NCI-H2196 (cell line): Measurements from ENCODE around the gene MSI2.
A peak's percentile ranks its signal among the peaks of the same experiment; 100 is the strongest.

Source experiments
- DNase-seq: peaks from one replicate; lab custom pipeline; 2025; ENCODE audit not compliant: unreplicated experiment; lab: John Stamatoyannopoulos, UW

Gene MSI2

DNA sequence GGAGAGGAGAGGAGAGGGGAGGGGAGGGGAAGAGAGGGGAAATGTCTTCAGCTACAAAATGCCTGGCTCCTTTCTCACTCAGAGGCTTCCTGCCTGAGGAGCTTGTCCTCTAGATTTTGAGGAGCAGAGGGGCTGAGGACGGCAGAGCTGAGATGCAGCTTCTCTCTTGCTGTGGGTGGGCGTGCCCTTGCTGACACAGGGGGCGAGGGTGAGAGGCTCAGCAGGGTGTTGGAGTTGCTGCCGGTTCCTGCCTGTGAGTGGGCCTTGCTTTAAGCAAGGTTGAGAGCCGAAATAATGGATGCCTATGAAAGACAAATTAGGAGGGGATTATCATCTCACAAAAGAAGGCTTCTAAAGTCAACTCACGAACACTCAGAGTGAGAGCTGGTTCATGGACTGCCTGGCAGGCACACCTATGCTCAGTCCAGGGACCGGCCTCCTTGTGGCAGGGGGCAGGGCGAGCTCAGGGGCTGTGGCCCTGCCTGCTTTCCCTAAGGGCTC, 215.6 kb downstream of the MSI2 start:
- DNase-seq, result no peak

DNA sequence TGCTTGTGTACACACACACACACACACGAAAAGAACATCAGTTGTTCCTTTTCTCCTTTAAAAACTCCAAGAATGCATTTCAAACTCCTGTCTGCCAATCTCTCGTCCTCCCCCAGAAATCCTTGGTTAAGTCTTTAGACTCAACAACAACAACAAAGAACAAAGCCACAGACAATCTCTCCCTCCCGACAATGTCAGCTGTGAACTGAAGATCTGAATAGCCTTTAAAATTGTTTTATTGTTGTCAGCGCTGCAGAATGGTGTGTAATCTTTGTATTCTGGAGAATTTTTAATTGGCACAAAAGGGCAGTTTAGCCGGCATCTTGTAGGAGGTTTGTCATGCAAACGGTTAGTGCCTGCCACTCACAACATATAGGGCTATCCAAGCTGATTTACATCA, 219.5 kb downstream of the MSI2 start:
- DNase-seq, result no peak

DNA sequence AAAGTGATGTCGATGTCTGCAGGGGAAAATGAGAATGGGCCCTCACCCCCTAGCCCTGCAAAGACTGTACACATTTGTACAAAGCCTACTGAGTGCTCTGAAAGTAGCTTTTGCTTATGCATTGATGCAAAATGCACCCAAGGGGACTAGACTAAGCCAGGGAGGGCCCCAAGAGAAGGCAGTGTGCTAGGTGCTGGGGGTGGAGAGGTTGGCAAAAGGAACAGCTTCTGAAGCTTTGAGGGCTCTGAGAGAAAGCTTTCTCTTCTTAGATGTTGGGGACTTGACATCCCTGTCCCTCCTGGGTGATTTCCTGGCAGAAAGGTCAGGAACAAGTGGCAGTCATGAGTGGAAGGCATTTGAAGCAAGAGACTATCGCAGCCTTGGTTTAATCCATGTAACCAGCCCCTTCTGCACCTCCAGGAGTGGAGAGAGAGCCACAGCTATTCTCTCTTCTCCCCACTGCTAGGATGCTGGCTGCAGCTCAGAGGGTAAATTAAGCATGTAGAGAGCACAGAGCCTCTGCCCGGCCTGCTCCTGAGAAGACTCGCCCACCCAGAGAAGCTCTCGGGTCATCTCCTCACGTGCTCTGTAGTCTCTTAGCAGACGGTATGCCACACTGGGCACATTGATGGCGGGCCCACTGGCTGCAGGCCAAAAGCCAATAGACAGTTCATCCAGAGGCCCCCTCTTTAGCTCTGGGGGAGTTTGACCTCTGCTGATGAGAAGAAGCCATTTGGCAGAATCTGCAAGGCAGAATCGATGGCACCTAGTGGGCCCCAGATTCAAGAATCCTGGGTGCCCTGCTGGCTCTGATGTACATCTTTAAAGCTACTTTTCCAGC, 221.4 kb downstream of the MSI2 start:
- DNase-seq, result no peak

DNA sequence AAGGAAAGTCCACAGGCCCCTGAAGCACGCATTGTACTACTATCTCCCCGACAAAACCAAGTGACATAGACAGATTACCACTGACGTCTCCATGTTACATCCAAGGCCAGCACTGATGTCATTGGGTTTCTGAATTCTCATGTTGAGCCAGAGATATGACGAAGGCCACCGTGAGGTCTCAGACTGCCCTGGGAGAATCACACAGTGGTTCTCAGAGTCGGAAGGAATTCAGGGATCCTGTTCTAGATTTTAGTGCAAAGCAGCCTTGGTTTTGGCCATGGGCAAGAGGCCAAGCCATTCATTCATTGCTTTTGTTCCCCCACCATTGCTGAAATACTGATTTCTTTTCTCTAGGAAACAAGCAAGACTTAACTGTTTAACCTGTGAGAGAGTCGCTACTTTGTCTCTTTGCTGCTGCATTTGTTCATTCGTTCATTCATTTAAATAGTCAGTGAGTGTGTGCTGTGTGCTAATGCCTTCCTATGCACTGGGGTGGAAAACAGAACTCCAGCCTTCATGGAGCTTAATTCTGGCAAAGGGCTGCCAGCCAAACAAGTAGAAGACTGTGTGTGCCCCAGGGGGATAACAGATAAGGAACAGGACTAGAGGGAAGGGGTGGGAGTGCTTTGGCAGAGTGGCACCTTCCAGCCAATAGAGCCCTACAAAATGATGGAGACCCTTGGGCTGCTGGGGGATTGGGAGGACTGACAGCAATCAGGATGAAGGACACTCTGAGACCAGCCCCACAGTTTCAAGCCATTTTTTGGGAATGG, 222.3 kb downstream of the MSI2 start:
- no peak for DNase-seq

DNA sequence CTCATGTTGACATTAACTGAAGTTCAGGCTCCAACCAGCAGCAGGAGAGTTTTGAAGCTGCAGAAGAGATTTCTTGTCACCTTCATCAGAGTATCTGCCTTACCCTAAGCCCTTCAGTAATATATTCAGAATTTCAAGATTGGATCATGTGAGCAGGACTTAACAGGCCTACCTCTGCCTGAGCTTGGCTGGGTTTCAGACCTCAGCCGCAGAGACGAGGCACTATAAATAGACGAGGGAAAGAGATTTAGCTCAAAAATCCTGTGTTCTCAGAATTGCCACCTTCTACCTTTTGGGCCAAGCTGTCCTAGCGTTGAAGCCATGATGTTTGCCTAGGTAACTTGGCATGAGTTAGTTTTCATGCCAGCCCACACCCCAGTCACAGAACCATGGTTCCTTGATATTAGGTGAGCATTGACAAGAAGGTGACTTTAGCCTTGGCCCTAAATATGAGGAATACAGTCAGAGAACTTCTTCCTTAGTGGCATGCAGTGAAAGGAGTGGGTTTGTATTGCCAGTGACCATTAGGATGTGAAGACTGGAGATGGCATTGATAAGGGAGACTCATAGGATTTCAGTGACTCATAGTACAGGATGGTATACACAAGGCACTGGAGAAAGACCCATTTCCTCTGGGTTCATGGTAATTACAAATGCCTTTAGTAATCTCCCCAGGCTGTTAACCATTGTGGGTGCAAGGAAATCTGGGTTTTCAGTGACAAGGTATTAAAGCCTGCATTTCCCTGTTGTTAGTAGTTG, 224.3 kb downstream of the MSI2 start:
- no peak for DNase-seq

DNA sequence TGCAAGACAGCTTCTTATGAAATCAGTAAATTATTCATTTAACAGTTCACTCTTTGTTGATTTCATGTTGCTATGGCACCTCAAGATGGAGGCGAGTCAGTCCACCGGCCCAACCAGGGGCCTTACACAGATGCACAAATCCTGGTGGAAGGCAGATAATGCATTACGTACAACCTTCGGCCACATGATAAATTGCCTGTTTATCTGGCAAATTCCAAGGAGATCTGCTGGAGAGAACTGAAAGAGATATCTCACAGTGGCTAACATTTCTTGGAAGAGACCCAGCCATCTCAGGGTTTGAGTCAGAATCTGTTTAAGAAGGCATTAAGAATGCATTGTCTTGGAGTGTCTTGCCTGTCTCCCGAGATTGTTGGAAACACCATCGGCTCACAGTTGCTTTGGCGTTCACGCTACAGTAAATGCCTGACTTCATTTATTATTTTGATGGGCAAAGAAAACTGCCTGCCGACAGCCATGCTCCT, 225.6 kb downstream of the MSI2 start:
- no peak for DNase-seq

DNA sequence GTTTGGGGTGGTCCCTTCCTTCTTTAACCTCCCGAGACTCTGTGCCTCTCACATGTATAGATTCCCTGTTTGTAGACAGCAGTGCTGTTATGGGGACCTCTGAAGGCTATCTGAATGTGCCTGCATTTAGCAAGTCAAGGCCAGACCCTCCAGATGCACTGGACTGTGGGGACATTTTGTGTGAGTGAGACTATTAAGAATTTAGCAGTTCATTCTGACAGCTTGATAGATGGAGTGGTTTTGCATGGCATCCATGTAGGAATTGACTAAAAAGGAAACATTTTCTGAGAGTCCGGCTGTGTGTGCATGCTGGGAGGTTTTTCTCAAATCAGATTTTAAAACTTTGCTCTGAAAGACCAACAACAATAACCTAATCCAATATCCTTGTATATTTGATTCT, 226.3 kb downstream of the MSI2 start:
- no peak for DNase-seq

DNA sequence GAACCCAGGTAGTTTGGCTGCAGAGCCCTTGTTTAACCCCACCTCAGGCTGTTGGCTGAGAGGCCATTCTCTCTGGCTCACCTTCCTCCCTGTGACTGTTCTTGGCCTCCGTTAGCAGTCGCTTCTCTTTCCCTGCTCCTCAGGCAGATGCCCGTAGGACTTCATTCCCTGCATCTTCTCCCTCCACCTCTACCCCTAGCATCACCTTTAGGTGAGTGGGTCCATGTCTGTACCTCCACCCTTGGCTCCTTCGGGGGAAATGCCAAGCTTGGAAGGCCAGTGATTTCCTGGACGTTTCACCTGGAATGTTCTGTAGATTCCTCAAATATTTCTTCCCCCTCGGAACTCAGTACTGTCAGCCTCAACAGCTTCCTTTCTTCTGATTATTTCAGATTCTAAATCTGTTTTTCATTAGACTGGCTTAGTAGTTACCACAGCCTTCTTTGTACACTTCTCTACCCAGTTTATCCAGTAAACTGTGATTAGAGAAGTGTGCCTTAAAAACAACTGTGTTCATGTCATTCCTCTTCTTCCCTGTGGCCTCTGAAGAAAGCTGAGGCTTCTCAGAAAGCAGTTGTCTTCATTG, 227.9 kb downstream of the MSI2 start:
- no peak for DNase-seq

DNA sequence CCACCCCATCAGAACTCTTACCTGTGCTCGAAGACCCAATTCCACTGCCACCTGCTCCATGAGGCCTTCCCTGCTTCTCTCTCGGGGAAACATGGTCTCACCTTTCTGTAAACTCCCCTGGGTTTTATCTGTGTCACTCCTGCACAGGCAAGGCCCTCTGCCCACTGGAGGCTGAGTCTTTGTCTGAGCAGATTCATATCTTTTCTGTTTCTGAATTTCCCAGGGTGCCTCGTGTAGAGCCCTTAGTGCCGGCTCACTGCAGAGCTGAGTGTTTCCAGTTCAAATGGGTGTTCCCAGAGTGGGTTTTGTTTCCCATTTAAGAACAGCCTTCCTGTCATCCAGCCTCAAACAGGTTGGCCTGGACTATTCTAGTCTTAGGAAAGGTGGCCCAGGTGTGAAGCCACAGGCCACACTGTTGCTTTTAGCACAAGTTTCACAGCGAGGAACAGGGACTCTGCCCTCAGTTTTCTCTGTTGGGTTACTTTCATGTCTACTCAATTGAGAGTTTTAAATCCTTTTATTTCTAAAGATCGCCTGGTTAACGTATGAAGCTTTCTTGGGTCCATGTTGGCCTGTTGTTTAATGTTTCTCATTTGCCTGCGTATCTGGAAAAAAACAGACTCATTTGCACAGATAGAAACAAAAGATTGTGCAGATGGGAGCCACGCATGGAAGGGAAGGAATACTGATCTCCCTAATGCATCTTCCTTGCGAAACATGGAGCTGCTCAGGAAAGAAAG, 228.7 kb downstream of the MSI2 start:
- no peak for DNase-seq

DNA sequence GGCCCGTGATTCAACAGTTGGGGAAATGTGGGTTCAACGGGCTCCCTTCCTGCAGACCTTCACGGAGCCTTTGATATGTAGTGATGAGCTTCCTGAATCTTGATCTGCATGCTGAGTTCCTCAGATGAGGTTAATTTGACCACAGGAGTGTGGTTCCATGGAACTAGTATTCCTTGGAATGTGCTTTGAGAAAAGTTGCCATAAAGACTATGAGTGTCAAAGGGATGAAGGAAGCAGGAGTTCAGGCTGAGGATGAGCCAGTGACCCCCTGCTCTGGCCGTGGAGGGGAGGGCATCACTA, 229.2 kb downstream of the MSI2 start:
- DNase-seq, result no peak

DNA sequence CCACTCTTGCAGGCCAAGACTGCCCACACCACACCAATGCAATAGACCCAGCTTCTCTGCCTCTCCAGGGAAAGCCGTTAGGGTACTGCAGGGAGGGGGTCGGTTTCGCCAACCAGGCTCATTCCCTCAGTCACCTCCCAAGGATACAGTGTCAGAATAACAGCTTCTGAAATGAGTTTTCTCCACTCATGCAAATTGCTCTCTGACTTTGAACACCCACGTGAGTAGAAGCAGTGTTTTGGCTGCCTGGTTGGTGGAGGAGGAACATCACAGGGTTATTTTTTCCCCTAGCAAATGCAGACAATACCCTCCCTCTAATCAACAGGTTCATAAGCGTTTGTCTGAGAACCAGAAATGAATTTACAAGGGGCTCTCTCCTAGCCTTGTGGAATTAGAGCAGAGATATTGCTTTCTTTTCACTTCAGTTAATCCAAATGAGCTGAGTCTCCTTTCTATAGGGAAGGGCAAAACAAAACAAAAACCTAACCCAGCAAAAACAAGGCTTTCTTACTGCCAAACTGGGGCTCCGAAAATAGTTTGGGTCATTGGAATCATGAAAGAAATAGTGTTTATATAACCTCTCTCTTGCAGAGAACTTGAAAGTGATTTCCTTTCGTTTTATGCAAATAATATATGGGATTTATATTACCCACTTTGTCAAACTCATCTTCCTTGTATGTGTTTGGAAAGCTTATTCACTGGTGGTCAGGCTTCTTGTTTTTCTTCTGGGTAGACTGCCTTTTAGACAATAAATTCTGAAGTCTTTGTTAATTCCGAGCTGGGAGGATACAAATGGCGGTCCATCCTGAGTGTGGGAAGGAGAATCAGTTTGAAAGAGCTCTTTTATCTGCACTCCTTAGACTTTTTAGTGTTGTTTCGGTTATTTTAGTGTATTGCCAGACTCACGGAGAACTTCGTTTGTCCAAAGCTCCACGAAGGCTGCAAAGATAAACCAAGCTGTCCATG, 229.9 kb downstream of the MSI2 start:
- no peak for DNase-seq

DNA sequence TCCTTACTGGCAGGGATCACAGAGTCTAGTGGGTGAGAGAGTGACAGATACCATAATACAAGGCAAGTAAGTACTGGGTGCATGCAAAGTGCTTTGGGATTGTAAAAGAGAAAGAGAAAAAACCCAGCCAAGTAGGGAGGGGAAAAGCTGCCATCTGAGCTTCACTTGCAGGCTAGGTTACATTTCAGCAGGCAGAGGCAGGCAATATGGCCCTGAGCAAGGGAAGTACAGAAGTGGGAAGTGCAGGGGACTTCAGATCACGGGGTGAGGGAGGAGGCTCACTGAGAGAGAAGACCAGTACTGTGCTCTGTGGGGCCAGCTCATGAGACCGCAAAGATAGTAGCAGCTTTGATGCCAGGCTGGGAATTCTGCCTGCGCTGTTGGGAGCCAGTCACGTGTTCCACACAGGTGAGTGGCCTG, 230.6 kb downstream of the MSI2 start:
- no peak for DNase-seq

DNA sequence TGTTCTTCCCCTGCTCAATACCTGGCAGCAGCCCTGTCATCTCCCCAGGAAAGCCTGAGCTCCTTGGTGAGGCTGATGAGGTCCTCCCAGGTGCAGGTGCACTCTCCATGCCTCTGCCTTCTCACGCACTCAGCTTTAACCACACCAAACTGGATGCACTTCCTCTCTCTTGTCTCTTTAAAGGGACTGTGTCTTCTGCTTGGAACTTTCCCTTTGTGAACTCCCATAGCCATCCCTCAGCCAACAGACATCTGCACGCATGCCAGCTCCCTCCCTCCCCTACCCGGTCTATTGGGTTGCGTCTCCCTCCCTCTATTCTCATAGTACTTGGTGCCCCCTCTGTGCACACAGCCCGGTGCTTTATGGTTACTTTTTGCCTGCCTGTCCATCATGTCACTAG, 231.2 kb downstream of the MSI2 start:
- DNase-seq, result no peak

DNA sequence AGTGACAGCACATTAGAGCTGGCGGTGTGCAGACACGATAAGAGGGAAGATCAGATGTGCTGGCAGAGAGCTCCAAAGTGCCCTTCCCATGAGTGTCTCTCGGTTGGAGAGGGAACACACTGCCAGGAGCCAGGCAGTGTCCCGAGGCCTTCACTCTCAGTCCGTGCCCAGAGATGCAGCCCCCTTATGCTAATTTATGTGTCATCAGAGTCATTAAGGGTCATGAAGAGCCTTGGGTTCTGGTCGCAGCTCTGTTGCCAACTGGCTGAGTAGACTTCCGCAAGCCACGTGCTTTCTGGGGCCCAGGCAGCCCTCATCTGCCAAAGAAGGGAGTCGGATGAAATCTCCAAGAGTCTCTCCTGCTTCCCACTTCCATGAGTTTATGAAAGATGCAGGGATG, 232.5 kb downstream of the MSI2 start:
- no peak for DNase-seq

DNA sequence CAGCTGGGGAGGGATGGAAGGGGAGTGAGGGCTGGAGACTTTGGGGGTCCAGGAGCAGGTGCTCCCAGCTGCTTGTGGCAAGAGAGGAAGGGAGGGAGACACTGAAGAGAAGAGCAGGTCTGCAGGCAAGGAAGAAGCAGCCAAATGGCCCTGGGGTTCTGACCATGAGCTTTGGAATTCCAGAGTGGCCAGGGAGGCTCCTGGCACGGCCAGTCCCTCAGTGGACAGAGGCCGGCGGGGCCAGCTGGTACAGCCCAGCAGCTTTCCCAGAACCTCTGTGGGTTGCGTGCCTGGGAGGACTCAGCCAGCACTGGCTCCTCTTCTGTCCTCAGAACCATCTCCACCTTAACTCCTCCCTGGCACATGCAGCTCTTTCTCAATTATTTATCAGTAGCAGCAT, 233.0 kb downstream of the MSI2 start:
- no peak for DNase-seq

DNA sequence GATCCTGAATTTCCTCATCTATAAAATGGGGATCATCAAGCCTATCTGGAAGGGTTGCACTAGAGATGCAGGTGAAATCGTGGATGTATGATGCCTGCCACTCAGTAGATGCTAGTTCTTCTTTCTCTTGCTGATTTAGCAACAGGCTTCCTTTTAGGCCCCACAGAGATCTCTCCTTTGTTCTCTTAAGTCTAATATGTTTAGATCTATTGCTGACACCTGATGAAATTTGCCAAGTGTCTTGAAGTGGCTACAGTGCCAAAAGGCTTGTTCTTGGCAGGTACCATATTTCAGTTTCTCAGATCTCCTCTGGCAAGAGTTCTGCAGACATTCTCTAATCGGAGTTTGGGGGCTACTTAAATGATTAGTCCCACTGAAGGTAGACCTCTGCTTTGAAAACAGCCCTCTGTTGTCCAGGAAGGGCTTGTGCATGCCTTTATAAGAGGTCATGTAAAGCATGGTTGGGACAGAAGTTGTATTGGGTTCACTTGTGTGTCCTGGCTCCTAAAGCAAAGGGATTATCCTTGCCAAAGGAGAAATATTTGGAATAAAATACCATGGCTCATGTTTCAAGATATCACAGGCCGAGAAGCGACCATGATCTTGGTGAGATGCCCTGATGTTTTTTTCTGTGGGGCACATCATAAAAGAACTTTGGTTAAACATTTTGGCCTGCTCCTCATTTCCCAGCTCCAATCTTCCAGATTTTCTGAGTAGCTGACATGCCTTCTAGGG, 234.0 kb downstream of the MSI2 start:
- DNase-seq, result peak; percentile 41

DNA sequence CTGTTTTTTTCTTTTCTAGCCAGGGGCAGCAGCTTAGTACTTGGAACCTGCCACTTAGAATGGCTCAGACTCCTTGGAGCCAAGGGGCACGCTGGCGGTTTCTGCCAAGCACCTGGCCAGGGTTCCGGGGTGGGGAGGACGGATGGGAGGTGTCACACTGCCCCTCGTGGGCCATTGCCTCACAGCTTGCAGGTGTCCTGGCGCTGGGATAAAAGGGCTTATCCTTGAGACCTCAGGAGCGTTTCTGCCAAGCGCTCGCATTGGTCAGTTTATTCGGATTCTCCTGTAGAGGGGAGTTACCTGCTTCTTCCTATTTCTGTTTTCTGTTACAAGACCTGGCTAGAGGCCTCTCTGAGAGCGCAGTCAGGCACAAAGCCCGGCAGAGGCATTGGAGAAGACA, 234.6 kb downstream of the MSI2 start:
- DNase-seq, result peak; percentile 82

DNA sequence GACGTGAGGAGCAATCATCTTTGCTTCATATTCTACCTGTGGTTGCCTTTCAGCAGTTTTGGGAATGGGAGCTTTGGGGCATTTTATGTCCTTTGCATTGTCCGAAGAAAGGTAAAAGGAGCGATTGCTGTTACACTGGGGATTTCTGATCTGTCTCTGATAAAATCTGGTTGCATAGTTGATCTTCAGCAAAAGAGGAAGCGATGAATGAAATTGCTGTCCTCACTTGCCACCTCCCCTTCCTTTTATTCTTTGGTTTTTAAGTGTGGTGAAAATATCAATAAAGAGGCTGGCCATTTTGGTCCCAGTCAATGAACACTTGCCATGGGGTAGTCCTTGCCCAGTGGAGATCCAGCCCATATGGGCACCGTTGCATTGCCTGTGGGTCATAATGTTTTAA, 236.8 kb downstream of the MSI2 start:
- no peak for DNase-seq

DNA sequence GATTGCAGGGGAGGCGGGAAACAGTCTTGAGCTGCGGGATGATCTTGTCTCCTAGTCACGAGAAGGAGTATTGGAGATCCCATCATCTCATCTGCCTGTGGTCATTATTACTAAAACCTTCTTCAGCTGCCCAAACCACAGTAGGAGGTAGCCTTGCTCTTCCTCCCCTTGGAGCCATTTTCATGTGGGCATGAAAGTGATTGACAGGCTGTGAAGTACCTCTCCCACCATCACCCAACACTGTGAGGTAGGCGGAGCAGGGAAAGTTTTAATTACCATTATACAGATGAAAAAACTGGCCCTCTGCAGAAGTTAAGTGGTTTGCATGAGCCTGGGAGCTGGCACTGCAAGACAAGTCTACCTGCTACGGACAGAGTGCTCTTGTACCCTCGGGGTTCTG, 237.3 kb downstream of the MSI2 start:
- DNase-seq, result no peak
